Prostate gland (tissue), 2 donors: ENCODE data around the gene NUMA1. TPM values are rescaled to one million over a fixed set of nuclear protein-coding genes. Genes with fewer than 3 reads are reported as not detected.
A peak's percentile ranks its signal among the peaks of the same experiment; 100 is the strongest.

ENCODE experiments used
- DNase-seq: peaks from one replicate; pipeline ENCODE4 v3.0.0-alpha.2; 2019; ENCODE audit warnings: low spot score
- H3K27ac ChIP-seq, 2 donors: fragments of 200-600 bp; sonication (generic); 2 replicates each; pipeline ENCODE4 v1.5.1; 2017 to 2019
- H3K27me3 ChIP-seq: fragments of 200-600 bp; sonication (generic); replicated peaks from 2 replicates; pipeline ENCODE4 v1.5.1; 2019; ENCODE audit not compliant: insufficient read depth
- H3K36me3 ChIP-seq, 2 donors: fragments of 200-600 bp; sonication (generic); 1 replicate in 1 of 2; 2 replicates in 1 of 2; pipeline versions ENCODE4 v1.5.1 to v1.8.1; 2017 to 2019
- H3K4me1 ChIP-seq: fragments of 200-600 bp; sonication (generic); replicated peaks from 2 replicates; pipeline ENCODE4 v1.5.1; 2019
- H3K4me3 ChIP-seq, 2 donors: fragments of 200-600 bp; sonication (generic); 2 replicates each; pipeline ENCODE4 v1.5.1; 2017 to 2019
- H3K9me3 ChIP-seq: fragments of 200-600 bp; sonication (generic); 2 replicates; pipeline ENCODE4 v1.5.1; 2017
- CTCF ChIP-seq, 4 experiments: fragments of 200-600 bp in 2 of 4; fragments of 450-650 bp in 2 of 4; sonication (generic) in 2 of 4; IDR thresholded peaks; 1 replicate in 3 of 4; 2 replicates in 1 of 4; pipeline ENCODE4 v1.5.1; 2016 to 2019; ENCODE audit warnings: antibody characterized with exemption in 4 of 4, mild to moderate bottlenecking in 2 of 4, moderate library complexity in 2 of 4
- POLR2A ChIP-seq: fragments of 450-650 bp; IDR thresholded peaks from one replicate; pipeline ENCODE4 v1.6.1; 2016; ENCODE audit warnings: antibody characterized with exemption, mild to moderate bottlenecking
- POLR2AphosphoS5 ChIP-seq: sonication (generic); formaldehyde crosslinking; IDR thresholded peaks from one replicate; pipeline ENCODE4 v1.6.1; 2017; ENCODE audit warnings: antibody characterized with exemption
- WGBS: methylation state at CpG from one replicate; pipeline ENCODE4 v1.1.5; 2018; 5-methylcytosine and 5-hydroxymethylcytosine counted together
- intact Hi-C: fragments of 100-400 bp; cut with DNase I; formaldehyde crosslinking; loops from one replicate; pipeline ENCODE4 v1.14.2; 2022
- total RNA-seq, 2 donors: library from RNA; depleted of rRNA; stranded (reverse); fragments of >200 nt; gene quantifications; one replicate each; pipeline ENCODE4 v1.1.0, GENCODE V29; 2016

Gene NUMA1
- total RNA-seq, 2 donors from 2014 or later = 623 to 712 TPM

- Histone ChIP-seq H3K36me3 (peaks cover 3 to 9% of the 10 kb centered on the region in 2 donors), H3K27ac (peak within 1 kb of the TSS; percentile 63 to 73), H3K4me3 (peak within 1 kb of the TSS in 1 of 2 donors; percentile 0), H3K9me3 (no peaks in the 10 kb centered on the region), H3K4me1 (peaks cover 3% of the 10 kb centered on the region), H3K27me3 (no peaks in the 10 kb centered on the region)
- whole genome bisulfite sequencing = 81% methylated on average over 11 of the region's 11 CpGs
- no peak for DNase-seq
- TF ChIP-seq CTCF (IDR thresholded peaks at IDR 0.05) (no peak), POLR2AphosphoS5 (no peak), POLR2A (no peak)
- intact Hi-C loops = no loop called here
These were observed 81.6 kb downstream of the NUMA1 start, which contains the start of gene IL18BP for GRCh38 chr11:71998649-71999310. IL18BP (plus strand) TSS chr11:71998909; CDS start chr11:71999985, 1,076 bp downstream.

GRCh38 chr11:71998061-71998460 lies 82.3 kb downstream of the NUMA1 start:
- no peak for TF ChIP-seq POLR2AphosphoS5
- TF ChIP-seq CTCF (IDR thresholded peaks at IDR 0.05) = no peak
- Histone ChIP-seq H3K27ac (no peak overlapping the region), H3K9me3 (no peaks in the 10 kb centered on the region), H3K36me3 (peaks cover 0 to 2% of the 10 kb centered on the region in 2 donors), H3K4me1 (peaks cover 3% of the 10 kb centered on the region), H3K4me3 (no peak overlapping the region), H3K27me3 (no peaks in the 10 kb centered on the region)
- WGBS = 87% methylated on average over 2 of the region's 2 CpGs
- intact Hi-C loops = no loop called here
- no peak for DNase-seq

- Histone ChIP-seq H3K27me3 (no peaks in the 10 kb centered on the region), H3K36me3 (no peaks in the 10 kb centered on the region), H3K4me3 (no peak overlapping the region), H3K9me3 (no peaks in the 10 kb centered on the region), H3K4me1 (peaks cover 3% of the 10 kb centered on the region), H3K27ac (no peak overlapping the region)
- TF ChIP-seq CTCF (IDR thresholded peaks at IDR 0.05) (no peak), POLR2AphosphoS5 (no peak), POLR2A (no peak)
- intact Hi-C loops = no loop called here
- WGBS = 95% methylated on average over 3 of the region's 3 CpGs
- no peak for DNase-seq
These were observed 82.7 kb downstream of the NUMA1 start for GRCh38 chr11:71997594-71997993.

- TF ChIP-seq CTCF (IDR thresholded peaks at IDR 0.05) (no peak), POLR2AphosphoS5 (no peak), POLR2A (no peak)
These were observed 83.4 kb downstream of the NUMA1 start for GRCh38 chr11:71996946-71997345.

GRCh38 chr11:71996517-71996916 lies 83.8 kb downstream of the NUMA1 start:
- 100% methylated on average over 4 of the region's 4 CpGs for WGBS
- Histone ChIP-seq H3K36me3 (no peaks in the 10 kb centered on the region), H3K4me1 (peaks cover 3% of the 10 kb centered on the region), H3K4me3 (no peak overlapping the region), H3K27me3 (no peaks in the 10 kb centered on the region), H3K27ac (no peak overlapping the region), H3K9me3 (no peaks in the 10 kb centered on the region)
- intact Hi-C loops = no loop called here
- no peak for TF ChIP-seq CTCF (IDR thresholded peaks at IDR 0.05)
- no peak for TF ChIP-seq POLR2AphosphoS5
- no peak for TF ChIP-seq POLR2A
- no peak for DNase-seq

More at GRCh38 chr11:71996946-71997345, 83.4 kb downstream of the NUMA1 start:
- no peak for DNase-seq
- intact Hi-C loops = no loop called here
- H3K27me3 ChIP-seq = no peaks in the 10 kb centered on the region
- 77% methylated on average over 8 of the region's 8 CpGs for WGBS
- H3K9me3 ChIP-seq = no peaks in the 10 kb centered on the region
- no peak overlapping the region for H3K4me3 ChIP-seq
- H3K36me3 ChIP-seq = no peaks in the 10 kb centered on the region
- peaks cover 3% of the 10 kb centered on the region for H3K4me1 ChIP-seq
- no peak overlapping the region for H3K27ac ChIP-seq
